Parathyroid adenoma (tissue), 2 donors: ENCODE results near the gene TPSD1.

Source experiments
- H2AFZ ChIP-seq: fragments of 300-600 bp; sonication (generic); one replicate; pipeline ENCODE4 v1.7.0; 2017; ENCODE audit warnings: antibody characterized with exemption, mild to moderate bottlenecking
- H3K27ac ChIP-seq: fragments of 300-600 bp; sonication (generic); one replicate; pipeline ENCODE4 v1.7.0; 2017
- H3K27me3 ChIP-seq: fragments of 300-600 bp; sonication (generic); one replicate; pipeline ENCODE4 v1.7.0; 2017; ENCODE audit warnings: low read length; ENCODE audit not compliant: control insufficient read depth, insufficient read depth
- H3K36me3 ChIP-seq: fragments of 300-600 bp; sonication (generic); one replicate; pipeline ENCODE4 v1.7.0; 2017; ENCODE audit warnings: low read length; ENCODE audit not compliant: control insufficient read depth, insufficient read depth
- H3K4me1 ChIP-seq: fragments of 300-600 bp; sonication (generic); one replicate; pipeline ENCODE4 v1.7.0; 2017; ENCODE audit warnings: control low read depth
- H3K4me2 ChIP-seq: fragments of 300-600 bp; sonication (generic); one replicate; pipeline ENCODE4 v1.7.0; 2017; ENCODE audit warnings: low read length
- H3K4me3 ChIP-seq: fragments of 300-600 bp; sonication (generic); one replicate; pipeline ENCODE4 v1.7.0; 2017; ENCODE audit warnings: low read depth, low read length
- H3K79me2 ChIP-seq: fragments of 300-600 bp; sonication (generic); one replicate; pipeline ENCODE4 v1.7.0; 2017; ENCODE audit warnings: control low read depth
- H3K9ac ChIP-seq: fragments of 300-600 bp; sonication (generic); one replicate; pipeline ENCODE4 v1.7.0; 2017; ENCODE audit warnings: mild to moderate bottlenecking
- H3K9me3 ChIP-seq: fragments of 300-600 bp; sonication (generic); one replicate; pipeline ENCODE4 v1.7.0; 2017; ENCODE audit warnings: low read length; ENCODE audit not compliant: control insufficient read depth
- CTCF ChIP-seq: fragments of 300-600 bp; sonication (generic); IDR thresholded peaks from one replicate; pipeline ENCODE4 v1.7.0; 2017; ENCODE audit warnings: antibody characterized with exemption, mild to moderate bottlenecking
- donor health status: primary hyperparathyroidism.

Gene TPSD1

DNA sequence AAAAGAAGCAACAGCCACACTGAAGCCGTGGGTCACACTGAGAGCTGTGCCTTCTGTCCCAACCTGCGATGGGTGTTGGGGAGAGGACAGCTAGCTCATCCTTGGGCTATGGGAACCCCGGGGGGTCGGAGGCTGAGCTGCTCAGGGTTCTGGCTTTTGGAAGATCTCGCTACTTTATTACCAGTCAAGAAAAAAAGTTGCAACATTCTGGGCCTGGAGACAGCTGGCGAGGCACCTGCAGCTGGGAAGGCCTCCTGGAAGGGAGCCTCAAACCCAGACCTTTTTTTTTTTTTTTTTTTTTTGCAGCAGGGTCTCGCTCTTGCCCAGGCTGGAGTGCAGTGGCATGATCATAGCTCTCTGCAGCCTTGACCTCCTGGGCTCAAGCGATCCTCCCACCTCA is 24.9 kb downstream of the TPSD1 start:
- no peak for TF ChIP-seq CTCF
- Histone ChIP-seq H3K4me2 (no peak overlapping the region), H3K27me3 (no peaks in the 10 kb centered on the region)

DNA sequence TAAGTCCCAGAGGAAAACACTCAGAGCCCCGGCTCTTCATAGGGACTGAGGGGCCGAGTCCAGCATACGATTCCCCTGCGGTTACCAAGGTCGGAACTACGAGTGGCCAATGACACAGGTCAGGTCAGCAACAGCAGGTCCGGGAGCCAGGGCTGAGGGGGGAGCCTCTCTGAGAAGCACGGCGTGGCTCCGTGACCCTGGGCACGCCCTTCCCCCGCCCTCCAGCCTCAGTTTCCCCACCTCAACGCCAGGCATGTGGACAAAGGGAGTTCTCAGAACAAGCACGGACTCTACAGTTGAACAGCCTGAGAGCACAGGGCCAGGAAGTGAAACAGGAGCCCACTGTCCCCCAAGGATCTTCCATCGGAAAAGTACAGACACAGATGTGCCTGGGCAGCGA is 25.6 kb downstream of the TPSD1 start:
- Histone ChIP-seq H3K4me1 (no peaks in the 10 kb centered on the region), H2AFZ (no peak overlapping the region), H3K27ac (no peak overlapping the region), H3K9me3 (no peaks in the 10 kb centered on the region), H3K4me2 (no peak overlapping the region), H3K4me3 (no peak overlapping the region), H3K9ac (no peak overlapping the region), H3K79me2 (no peaks in the 10 kb centered on the region), H3K36me3 (no peaks in the 10 kb centered on the region), H3K27me3 (no peaks in the 10 kb centered on the region)
- no peak for TF ChIP-seq CTCF

More for the DNA sequence above, 24.9 kb downstream of the TPSD1 start:
- Histone ChIP-seq H3K36me3 (no peaks in the 10 kb centered on the region), H3K79me2 (no peaks in the 10 kb centered on the region), H3K4me3 (no peak overlapping the region), H3K9me3 (no peaks in the 10 kb centered on the region), H3K4me1 (no peaks in the 10 kb centered on the region), H2AFZ (no peak overlapping the region), H3K27ac (no peak overlapping the region), H3K9ac (no peak overlapping the region)

GRCh38 chr16:1282324-1282973 is 26.6 kb downstream of the TPSD1 start:
- H3K36me3 ChIP-seq, result no peaks in the 10 kb centered on the region
- H3K79me2 ChIP-seq, result no peaks in the 10 kb centered on the region
- H3K27ac ChIP-seq, result no peak overlapping the region
- H3K4me3 ChIP-seq, result no peak overlapping the region
- TF ChIP-seq CTCF, result no peak
- H3K27me3 ChIP-seq, result no peaks in the 10 kb centered on the region
- no peaks in the 10 kb centered on the region for H3K9me3 ChIP-seq
- no peak overlapping the region for H2AFZ ChIP-seq
- H3K4me1 ChIP-seq, result no peaks in the 10 kb centered on the region
- no peak overlapping the region for H3K9ac ChIP-seq
- no peak overlapping the region for H3K4me2 ChIP-seq

DNA sequence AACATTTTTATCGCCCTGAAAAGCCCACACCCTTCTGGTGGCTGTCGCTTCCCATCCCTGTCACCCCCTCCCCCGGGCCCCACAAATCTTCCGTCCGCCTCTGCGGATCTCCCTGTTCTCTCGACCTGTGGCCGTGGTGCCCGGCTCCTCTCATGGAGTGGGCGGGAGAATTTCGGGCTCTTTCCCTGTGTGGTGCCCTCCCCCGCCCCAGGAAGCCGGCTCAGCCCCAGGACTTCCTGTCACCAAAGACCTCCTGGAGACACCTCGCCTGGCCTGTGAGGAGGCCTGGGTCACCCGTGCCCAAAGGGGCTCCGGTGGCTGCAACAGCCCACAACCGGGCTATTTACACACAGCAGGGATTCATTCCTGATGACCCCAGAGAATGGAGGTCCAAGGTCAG is 27.4 kb downstream of the TPSD1 start:
- no peak for TF ChIP-seq CTCF
- no peaks in the 10 kb centered on the region for H3K36me3 ChIP-seq
- no peaks in the 10 kb centered on the region for H3K27me3 ChIP-seq
- no peaks in the 10 kb centered on the region for H3K79me2 ChIP-seq
- H3K4me1 ChIP-seq, result no peaks in the 10 kb centered on the region
- no peak overlapping the region for H3K9ac ChIP-seq
- no peak overlapping the region for H3K27ac ChIP-seq
- no peaks in the 10 kb centered on the region for H3K9me3 ChIP-seq
- H3K4me3 ChIP-seq, result no peak overlapping the region
- no peak overlapping the region for H2AFZ ChIP-seq
- no peak overlapping the region for H3K4me2 ChIP-seq

DNA sequence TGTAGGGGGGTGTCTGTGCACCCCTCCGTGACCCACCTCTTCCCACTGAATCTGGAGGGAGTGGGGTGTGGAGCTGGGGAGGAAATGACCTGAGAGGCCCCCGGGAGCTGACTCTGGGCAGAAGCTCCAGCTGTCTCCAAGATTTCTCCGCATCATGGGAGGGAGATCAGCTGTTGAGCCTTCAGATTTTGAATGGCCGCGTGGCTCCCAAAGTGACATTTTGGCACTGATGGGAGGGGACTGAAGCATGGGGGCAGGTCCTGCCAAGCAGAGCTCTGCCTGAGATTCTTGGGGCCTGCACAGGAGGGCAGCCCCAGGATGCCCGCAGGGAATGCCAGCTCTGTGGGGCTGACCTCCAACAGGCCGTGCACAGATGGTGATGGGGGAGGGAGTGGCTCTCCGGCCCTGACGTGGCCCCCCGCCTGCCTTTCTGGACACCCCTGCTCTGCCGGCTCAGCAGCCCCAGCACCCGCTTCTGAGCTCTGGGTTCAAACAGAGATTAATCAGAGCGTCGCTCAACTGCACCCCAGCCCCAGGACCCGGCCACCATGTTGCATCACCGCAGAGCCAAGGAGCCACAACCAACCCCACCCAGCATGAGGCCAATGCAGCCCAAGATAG is 28.2 kb downstream of the TPSD1 start:
- H3K36me3 ChIP-seq, result no peaks in the 10 kb centered on the region
- no peak for TF ChIP-seq CTCF
- H3K27me3 ChIP-seq, result no peaks in the 10 kb centered on the region
- no peak overlapping the region for H3K9ac ChIP-seq
- no peak overlapping the region for H3K4me3 ChIP-seq
- no peak overlapping the region for H3K27ac ChIP-seq
- no peak overlapping the region for H3K4me2 ChIP-seq
- no peaks in the 10 kb centered on the region for H3K9me3 ChIP-seq
- H3K4me1 ChIP-seq, result no peaks in the 10 kb centered on the region
- no peak overlapping the region for H2AFZ ChIP-seq
- H3K79me2 ChIP-seq, result no peaks in the 10 kb centered on the region
